GM21528 (cell line): ENCODE data around the gene HDAC4.

Experiments
- ATAC-seq: cut with Tn5 transposase; IDR thresholded peaks from one replicate; pipeline ENCODE4 v1.9.1; 2021; ENCODE audit warnings: mild to moderate bottlenecking, moderate library complexity; ENCODE audit not compliant: unreplicated experiment, low FRiP score

The HDAC4 gene

GRCh38 chr2:239106314-239106908 is 294.4 kb downstream of the HDAC4 start:
- ATAC-seq: no peak

DNA sequence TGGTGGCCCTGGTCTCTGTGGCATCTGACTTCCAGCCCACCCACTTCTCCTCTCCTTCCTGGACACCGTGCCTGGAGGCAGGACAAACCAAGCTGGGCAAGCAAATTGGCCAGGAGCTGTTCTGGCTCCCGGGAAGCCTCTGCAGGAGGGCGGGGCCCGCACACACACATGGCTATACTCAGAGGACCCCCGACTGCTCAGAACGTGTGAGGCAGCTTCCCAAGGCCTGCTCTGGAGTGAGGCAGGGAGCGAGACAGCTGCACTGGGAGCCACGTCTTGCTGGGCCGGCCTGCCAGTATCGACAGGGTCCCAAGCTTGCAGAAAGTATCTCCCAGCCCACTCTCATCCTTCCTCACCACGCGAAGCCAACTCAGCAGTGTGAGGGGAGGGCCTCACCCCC is 295.6 kb downstream of the HDAC4 start:
- no peak for ATAC-seq

GRCh38 chr2:239104800-239105199 is 296.0 kb downstream of the HDAC4 start:
- no peak for ATAC-seq

- ATAC-seq: no peak
Measured at GRCh38 chr2:239103125-239104098, 297.4 kb downstream of the HDAC4 start.

GRCh38 chr2:239102266-239102665 is 298.6 kb downstream of the HDAC4 start:
- ATAC-seq: no peak

DNA sequence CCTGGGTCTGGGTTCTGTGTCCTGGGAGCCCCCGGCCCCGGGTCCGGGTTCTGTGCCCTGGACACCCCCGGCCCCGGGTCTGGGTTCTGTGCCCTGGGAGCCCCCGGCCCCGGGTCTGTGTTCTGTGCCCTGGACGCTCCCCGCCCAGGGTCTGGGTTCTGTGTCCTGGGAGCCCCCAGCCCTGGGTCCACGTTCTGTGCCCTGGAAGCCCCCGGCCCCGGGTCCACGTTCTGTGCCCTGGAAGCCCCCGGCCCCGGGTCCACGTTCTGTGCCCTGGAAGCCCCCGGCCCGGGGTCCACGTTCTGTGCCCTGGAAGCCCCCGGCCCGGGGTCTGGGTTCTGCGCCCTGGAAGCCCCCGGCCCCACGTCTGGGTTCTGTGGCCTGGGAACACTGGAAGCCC is 299.0 kb downstream of the HDAC4 start:
- ATAC-seq: no peak

GRCh38 chr2:239101071-239101470 is 299.7 kb downstream of the HDAC4 start:
- ATAC-seq: no peak

DNA sequence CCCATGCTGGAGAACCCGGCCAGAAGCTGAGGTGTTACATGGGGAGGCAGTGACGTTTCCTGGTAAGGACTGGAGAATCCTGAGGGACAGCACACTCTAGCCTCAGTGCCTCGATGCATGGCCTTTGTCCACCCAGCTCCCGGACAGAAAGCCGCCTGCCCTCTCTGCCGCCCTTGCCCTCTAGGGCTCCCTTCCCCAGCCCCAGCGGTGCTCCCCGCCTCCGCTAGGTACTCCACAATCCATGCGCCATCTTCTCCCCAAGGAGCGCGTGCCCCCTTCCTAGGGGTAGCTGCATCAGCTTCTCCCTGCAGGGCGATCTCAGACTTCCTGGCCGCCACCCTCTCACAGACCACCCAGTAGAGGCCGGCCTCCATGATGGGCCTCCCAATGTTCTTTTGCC is 301.3 kb downstream of the HDAC4 start:
- no peak for ATAC-seq

GRCh38 chr2:239098288-239098970 is 302.4 kb downstream of the HDAC4 start:
- no peak for ATAC-seq

GRCh38 chr2:239097428-239097696 is 303.5 kb downstream of the HDAC4 start:
- ATAC-seq: no peak

- no peak for ATAC-seq
Measured at GRCh38 chr2:239096676-239097427, 304.0 kb downstream of the HDAC4 start.

- ATAC-seq: no peak
Measured at GRCh38 chr2:239095460-239096081, 305.2 kb downstream of the HDAC4 start.

- no peak for ATAC-seq
Measured at GRCh38 chr2:239094867-239095266, 306.0 kb downstream of the HDAC4 start.

- ATAC-seq: no peak
Measured at GRCh38 chr2:239093952-239094351, 306.9 kb downstream of the HDAC4 start.

DNA sequence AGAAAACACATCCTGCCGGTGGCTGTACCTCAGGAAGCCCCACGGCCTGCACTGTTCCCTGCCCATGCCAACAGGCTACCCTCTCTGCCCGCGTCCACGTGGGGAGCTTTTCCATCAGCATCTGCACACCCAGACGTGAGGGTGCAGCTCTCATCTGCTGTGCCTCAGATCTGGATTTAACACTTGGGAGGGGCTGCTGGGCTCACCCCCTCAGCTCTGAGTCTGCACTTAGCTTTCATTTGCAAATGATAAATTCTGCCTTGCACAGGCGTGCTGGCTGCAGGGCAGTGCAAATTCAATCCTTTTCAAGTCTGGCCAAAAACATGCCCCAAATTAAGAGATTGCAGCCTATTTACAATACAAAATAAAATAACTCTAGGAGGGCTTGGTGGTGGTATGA is 307.3 kb downstream of the HDAC4 start:
- no peak for ATAC-seq

- ATAC-seq: no peak
Measured at GRCh38 chr2:239092571-239093294, 308.1 kb downstream of the HDAC4 start.

DNA sequence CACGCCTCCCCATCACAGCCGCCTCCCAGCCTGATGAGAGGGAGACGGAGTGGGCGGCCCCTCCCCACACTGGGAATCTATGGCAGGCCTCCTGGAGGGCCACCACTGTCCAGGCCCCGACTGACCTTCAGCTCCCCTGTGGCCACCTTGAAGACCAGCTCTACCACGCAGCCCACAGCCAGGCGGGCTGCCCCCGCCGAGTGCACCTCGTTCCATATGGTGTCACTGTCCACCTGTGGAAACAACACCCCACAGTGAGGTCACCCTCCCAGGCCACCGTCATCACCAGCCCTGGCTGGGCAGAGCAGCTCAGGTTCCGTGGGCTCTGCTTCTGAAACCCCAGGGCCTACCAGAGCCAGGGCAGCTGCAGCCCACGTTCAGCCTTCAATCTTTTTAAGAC is 310.9 kb downstream of the HDAC4 start:
- no peak for ATAC-seq

DNA sequence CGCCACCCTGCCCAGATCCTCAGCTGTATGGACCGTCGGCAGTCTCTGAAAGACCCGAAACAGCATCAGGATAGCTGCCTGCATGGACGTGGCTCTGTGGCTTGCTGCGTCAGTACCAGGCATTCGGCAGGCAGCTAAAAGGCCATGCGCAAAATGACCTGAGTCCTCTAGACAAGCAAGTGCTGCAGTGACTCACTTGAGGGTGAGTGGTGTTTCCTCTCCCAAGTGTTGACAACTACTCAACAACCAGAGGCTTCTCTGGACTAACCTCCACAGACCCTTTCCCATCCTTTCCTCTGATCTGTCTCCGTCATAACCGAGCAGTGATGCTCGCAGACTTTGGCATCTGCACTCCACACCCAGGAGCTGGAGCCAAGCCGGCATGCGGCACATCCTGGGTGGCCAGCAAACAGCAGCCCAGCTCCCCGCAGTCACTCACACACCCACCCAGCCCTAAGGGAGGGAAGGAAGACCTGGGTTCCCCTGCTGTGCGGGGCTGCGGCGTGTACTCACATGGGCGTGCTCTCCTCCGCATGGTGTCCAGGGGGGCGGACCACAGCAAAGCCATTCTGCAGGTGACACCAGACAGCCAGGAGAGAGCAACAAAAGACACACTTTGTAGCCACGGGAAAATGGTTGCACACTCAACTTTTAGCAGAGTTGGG is 313.6 kb downstream of the HDAC4 start:
- no peak for ATAC-seq

DNA sequence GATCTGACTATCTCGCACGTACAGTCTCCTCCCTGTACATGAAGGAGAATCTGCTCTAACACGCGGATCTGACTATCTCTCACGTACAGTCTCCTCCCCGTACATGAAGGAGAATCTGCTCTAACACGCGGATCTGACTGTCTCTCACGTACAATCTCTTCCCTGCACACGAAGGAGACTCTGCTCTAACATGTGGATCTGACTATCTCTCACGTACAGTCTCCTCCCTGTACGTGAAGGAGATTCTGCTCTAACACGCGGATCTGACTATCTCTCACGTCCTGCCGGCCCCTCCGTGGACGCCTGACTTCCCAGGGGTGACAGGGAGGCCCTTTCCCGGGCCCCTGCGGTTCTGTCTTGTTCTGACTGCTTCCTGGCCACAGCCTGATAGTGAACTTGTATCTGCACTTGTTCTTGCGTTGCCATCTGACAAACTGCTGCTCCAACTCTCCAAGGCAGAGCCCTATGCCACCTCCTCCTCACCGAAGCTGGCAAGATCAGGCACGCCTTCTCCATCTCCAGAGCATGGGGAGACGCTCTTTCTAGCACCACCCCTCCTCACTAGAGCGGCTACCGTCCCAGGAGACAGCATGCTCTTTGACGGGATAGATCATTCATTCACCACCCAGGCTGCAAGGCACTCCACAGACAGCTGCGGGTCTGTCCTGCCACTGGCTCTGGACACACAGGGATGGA is 314.3 kb downstream of the HDAC4 start:
- no peak for ATAC-seq
